Measurements from ENCODE around the gene PNKP. TPM values are rescaled to one million over a fixed set of nuclear protein-coding genes. Genes with fewer than 3 reads are reported as not detected.

PNKP gene
- total RNA-seq, 1 donor from 2014 or later, result 141 TPM

GRCh38 chr19:49877879-49878743 is 10.7 kb upstream of the PNKP start:
- no peak overlapping the region for H3K27ac Mint-ChIP-seq
- H3K4me1 Mint-ChIP-seq (ENCODE audit: low read depth), result peaks cover 30% of the 10 kb centered on the region
- H3K4me3 Mint-ChIP-seq, result no peak overlapping the region
- intact Hi-C loops (cut with micrococcal nuclease), result loop anchor here (1.0 to 5.0 kb wide), 13 partner anchors 9 to 498 kb away; partner anchors contain the start of genes ALDH16A1, ATF5, NR1H2 and NUP62
- peaks cover 30% of the 10 kb centered on the region for H3K36me3 Mint-ChIP-seq (ENCODE audit: low read depth)
- peak; percentile 99 for DNase-seq (ENCODE audit: low spot score)
- H3K27me3 Mint-ChIP-seq (ENCODE audit: insufficient read depth), result no peaks in the 10 kb centered on the region
- no peaks in the 10 kb centered on the region for H3K9me3 Mint-ChIP-seq

- Mint-ChIP-seq H3K4me3 (no peak within 1 kb of the TSS), H3K4me1 (ENCODE audit: low read depth) (peaks cover 30% of the 10 kb centered on the region), H3K27ac (no peak within 1 kb of the TSS)
Measured at GRCh38 chr19:49877020-49877878, 9.9 kb upstream of the PNKP start, which contains the start of the genes AKT1S1 and TBC1D17. Gene AKT1S1 (minus strand): TSS chr19:49877355. CDS start chr19:49873295, 4,060 bp downstream. Gene TBC1D17 (plus strand): TSS chr19:49877702. CDS start chr19:49877724, 22 bp downstream.

GRCh38 chr19:49876422-49877019 is 9.1 kb upstream of the PNKP start:
- Mint-ChIP-seq H3K36me3 (ENCODE audit: low read depth) (peaks cover 24% of the 10 kb centered on the region), H3K4me3 (no peak overlapping the region)

More at GRCh38 chr19:49877020-49877878, 9.9 kb upstream of the PNKP start, which contains the start of the genes AKT1S1 and TBC1D17:
- Mint-ChIP-seq H3K9me3 (no peaks in the 10 kb centered on the region), H3K27me3 (ENCODE audit: insufficient read depth) (no peaks in the 10 kb centered on the region), H3K36me3 (ENCODE audit: low read depth) (peaks cover 25% of the 10 kb centered on the region)
- peak; percentile 99 for DNase-seq (ENCODE audit: low spot score)
- intact Hi-C loops (cut with micrococcal nuclease), result loop anchor here (1.0 to 5.0 kb wide), 13 partner anchors 8 to 499 kb away; partner anchors contain the start of genes ALDH16A1, ATF5, NR1H2 and NUP62

GRCh38 chr19:49875857-49876421 is 8.6 kb upstream of the PNKP start:
- no peak overlapping the region for H3K27ac Mint-ChIP-seq
- intact Hi-C loops (cut with micrococcal nuclease), result loop anchor here (1.0 to 5.0 kb wide), 4 partner anchors 63 to 423 kb away; partner anchors contain the start of genes ALDH16A1 and FUZ
- no peaks in the 10 kb centered on the region for H3K9me3 Mint-ChIP-seq
- no peak overlapping the region for H3K4me3 Mint-ChIP-seq
- H3K4me1 Mint-ChIP-seq (ENCODE audit: low read depth), result peaks cover 37% of the 10 kb centered on the region
- H3K27me3 Mint-ChIP-seq (ENCODE audit: insufficient read depth), result no peaks in the 10 kb centered on the region
- peaks cover 21% of the 10 kb centered on the region for H3K36me3 Mint-ChIP-seq (ENCODE audit: low read depth)
- peak; percentile 60 for DNase-seq (ENCODE audit: low spot score)

More at GRCh38 chr19:49876422-49877019, 9.1 kb upstream of the PNKP start:
- intact Hi-C loops (cut with micrococcal nuclease), result loop anchor here (1.0 to 5.0 kb wide), 15 partner anchors 7 to 500 kb away; partner anchors contain the start of genes ALDH16A1, ATF5, FUZ and NR1H2
- Mint-ChIP-seq H3K4me1 (ENCODE audit: low read depth) (peaks cover 36% of the 10 kb centered on the region), H3K27me3 (ENCODE audit: insufficient read depth) (no peaks in the 10 kb centered on the region), H3K27ac (no peak overlapping the region), H3K9me3 (no peaks in the 10 kb centered on the region)
- DNase-seq (ENCODE audit: low spot score), result peak; percentile 97

GRCh38 chr19:49875177-49875576 is 7.8 kb upstream of the PNKP start:
- H3K27ac Mint-ChIP-seq, result peak overlapping the region; percentile 40
- no peak for DNase-seq (ENCODE audit: low spot score)
- H3K4me1 Mint-ChIP-seq (ENCODE audit: low read depth), result peaks cover 44% of the 10 kb centered on the region
- intact Hi-C loops (cut with micrococcal nuclease), result loop anchor here (5.0 kb wide), 1 partner anchor 107 kb away; no protein-coding TSS in a partner anchor
- H3K27me3 Mint-ChIP-seq (ENCODE audit: insufficient read depth), result no peaks in the 10 kb centered on the region
- H3K36me3 Mint-ChIP-seq (ENCODE audit: low read depth), result peaks cover 15% of the 10 kb centered on the region
- H3K9me3 Mint-ChIP-seq, result no peaks in the 10 kb centered on the region
- no peak overlapping the region for H3K4me3 Mint-ChIP-seq

GRCh38 chr19:49874503-49875157 is 7.3 kb upstream of the PNKP start:
- Mint-ChIP-seq H3K4me3 (peak overlapping the region; percentile 46), H3K9me3 (no peaks in the 10 kb centered on the region), H3K27me3 (ENCODE audit: insufficient read depth) (no peaks in the 10 kb centered on the region), H3K4me1 (ENCODE audit: low read depth) (peaks cover 46% of the 10 kb centered on the region), H3K27ac (peak overlapping the region; percentile 40), H3K36me3 (ENCODE audit: low read depth) (peaks cover 13% of the 10 kb centered on the region)
- no peak for DNase-seq (ENCODE audit: low spot score)
- intact Hi-C loops (cut with micrococcal nuclease), result loop anchor here (5.0 kb wide), 1 partner anchor 108 kb away; no protein-coding TSS in a partner anchor

- DNase-seq (ENCODE audit: low spot score), result no peak
- Mint-ChIP-seq H3K27me3 (ENCODE audit: insufficient read depth) (no peaks in the 10 kb centered on the region), H3K36me3 (ENCODE audit: low read depth) (peaks cover 9% of the 10 kb centered on the region), H3K27ac (no peak overlapping the region), H3K4me1 (ENCODE audit: low read depth) (peaks cover 40% of the 10 kb centered on the region), H3K4me3 (no peak overlapping the region), H3K9me3 (no peaks in the 10 kb centered on the region)
- intact Hi-C loops (cut with micrococcal nuclease), result no loop called here
Measured at GRCh38 chr19:49873834-49874233, 6.5 kb upstream of the PNKP start.

GRCh38 chr19:49873129-49873521 is 5.7 kb upstream of the PNKP start:
- H3K4me1 Mint-ChIP-seq (ENCODE audit: low read depth), result peaks cover 33% of the 10 kb centered on the region
- no peak overlapping the region for H3K27ac Mint-ChIP-seq
- no peaks in the 10 kb centered on the region for H3K27me3 Mint-ChIP-seq (ENCODE audit: insufficient read depth)
- H3K36me3 Mint-ChIP-seq (ENCODE audit: low read depth), result peaks cover 8% of the 10 kb centered on the region
- no peak for DNase-seq (ENCODE audit: low spot score)
- intact Hi-C loops (cut with micrococcal nuclease), result no loop called here
- H3K9me3 Mint-ChIP-seq, result no peaks in the 10 kb centered on the region
- no peak overlapping the region for H3K4me3 Mint-ChIP-seq

GRCh38 chr19:49872245-49873128 is 5.1 kb upstream of the PNKP start:
- Mint-ChIP-seq H3K4me1 (ENCODE audit: low read depth) (peaks cover 30% of the 10 kb centered on the region), H3K27me3 (ENCODE audit: insufficient read depth) (no peaks in the 10 kb centered on the region), H3K36me3 (ENCODE audit: low read depth) (peaks cover 5% of the 10 kb centered on the region), H3K4me3 (peak overlapping the region; percentile 32), H3K27ac (peak overlapping the region; percentile 20), H3K9me3 (no peaks in the 10 kb centered on the region)
- intact Hi-C loops (cut with micrococcal nuclease), result no loop called here
- DNase-seq (ENCODE audit: low spot score), result no peak

- intact Hi-C loops (cut with micrococcal nuclease), result no loop called here
- Mint-ChIP-seq H3K36me3 (ENCODE audit: low read depth) (peaks cover 8% of the 10 kb centered on the region), H3K9me3 (no peaks in the 10 kb centered on the region), H3K27me3 (ENCODE audit: insufficient read depth) (no peaks in the 10 kb centered on the region), H3K4me1 (ENCODE audit: low read depth) (peaks cover 35% of the 10 kb centered on the region), H3K27ac (peak overlapping the region; percentile 20), H3K4me3 (peak overlapping the region; percentile 32)
- DNase-seq (ENCODE audit: low spot score), result no peak
Measured at GRCh38 chr19:49871349-49871985, 4.1 kb upstream of the PNKP start.

All from activated T-helper 1 cell treated with anti-CD3 and anti-CD28 coated beads, Interleukin-12 subunit alpha, Interleukin-12 subunit beta, Interleukin-2, Interleukin-4 antibody, amounts not matched to agents 30 ng/mL and 10 ng/mL and 1 ng/mL, durations not matched to agents 14 hours and 24 hours and 36 hours (primary cell).